Neural cell (in vitro differentiated cells): ENCODE results near the gene FRK. TPM values are rescaled to one million over a fixed set of nuclear protein-coding genes. Genes with fewer than 3 reads are reported as not detected.

Experiments used
- H2AFZ ChIP-seq: fragments of 200-600, 300-800 bp; sonication (generic), shearing (Covaris generic); 2 replicates; pipeline ENCODE4 v1.6.0; 2014; ENCODE audit warnings: low read depth, mild to moderate bottlenecking, antibody characterized with exemption, low read length, moderate library complexity
- H3F3A ChIP-seq: fragments of 200-600 bp; shearing (Covaris generic); 2 replicates; pipeline ENCODE4 v1.6.1; 2016; ENCODE audit warnings: mild to moderate bottlenecking, moderate library complexity, mixed read lengths, antibody characterized with exemption, low read length; ENCODE audit not compliant: insufficient read depth, poor library complexity, severe bottlenecking
- H3K27ac ChIP-seq: fragments of 200-600, 300-800 bp; sonication (generic), shearing (Covaris generic); 2 replicates; pipeline ENCODE4 v1.5.1; 2014; ENCODE audit warnings: mild to moderate bottlenecking, low read length, moderate library complexity
- H3K27me3 ChIP-seq: fragments of 300-800, 200-600 bp; sonication (generic), shearing (Covaris generic); 2 replicates; pipeline ENCODE4 v1.6.0; 2014; ENCODE audit warnings: mild to moderate bottlenecking, low read depth, low read length, moderate library complexity; ENCODE audit not compliant: insufficient read depth
- H3K36me3 ChIP-seq: fragments of 300-800, 200-600 bp; sonication (generic), shearing (Covaris generic); 2 replicates; pipeline ENCODE4 v1.5.1; 2014; ENCODE audit warnings: mild to moderate bottlenecking, antibody characterized with exemption, low read length, moderate library complexity; ENCODE audit not compliant: insufficient read depth
- H3K4me2 ChIP-seq: fragments of 300-800, 200-600 bp; sonication (generic), shearing (Covaris generic); 2 replicates; pipeline ENCODE4 v1.6.0; 2014; ENCODE audit warnings: mild to moderate bottlenecking, low read length
- H3K4me3 ChIP-seq: fragments of 300-800, 200-600 bp; sonication (generic), shearing (Covaris generic); 2 replicates; pipeline ENCODE4 v1.5.1; 2014; ENCODE audit warnings: mild to moderate bottlenecking, low read length, moderate library complexity
- H3K79me2 ChIP-seq: fragments of 200-600 bp; shearing (Covaris generic); replicated peaks from 2 replicates; pipeline ENCODE4 v1.6.0; 2014; ENCODE audit warnings: mild to moderate bottlenecking, low read length, moderate library complexity; ENCODE audit not compliant: insufficient read depth
- H3K9ac ChIP-seq: fragments of 300-800, 200-600 bp; sonication (generic), shearing (Covaris generic); 2 replicates; pipeline ENCODE4 v1.6.1; 2016; ENCODE audit warnings: mild to moderate bottlenecking, low read length, mixed read lengths
- H3K9me2 ChIP-seq: fragments of 200-600 bp; shearing (Covaris generic); 2 replicates; pipeline ENCODE4 v1.6.1; 2016; ENCODE audit warnings: mild to moderate bottlenecking, low read length, mixed read lengths; ENCODE audit not compliant: insufficient read depth
- H3K9me3 ChIP-seq: fragments of 200-600, 300-800 bp; sonication (generic), shearing (Covaris generic); 2 replicates; pipeline ENCODE4 v1.6.1; 2016; ENCODE audit warnings: mild to moderate bottlenecking, mixed run types, low read length, moderate library complexity, mixed read lengths
- H4K20me1 ChIP-seq: fragments of 200-600 bp; shearing (Covaris generic); 2 replicates; pipeline ENCODE4 v1.6.1; 2016; ENCODE audit warnings: mild to moderate bottlenecking, mixed run types; ENCODE audit not compliant: insufficient read depth
- CTCF ChIP-seq: fragments of 450-650 bp; IDR thresholded peaks from 2 replicates; pipeline ENCODE4 v1.5.1; 2014; ENCODE audit warnings: antibody characterized with exemption, mild to moderate bottlenecking, moderate library complexity; ENCODE audit not compliant: poor library complexity, severe bottlenecking
- EP300 ChIP-seq: fragments of 450-650 bp; conservative IDR thresholded peaks from 2 replicates; pipeline ENCODE4 v1.6.1; 2014; ENCODE audit warnings: antibody characterized with exemption, mild to moderate bottlenecking, moderate library complexity; ENCODE audit not compliant: poor library complexity, severe bottlenecking
- EZH2 ChIP-seq: fragments of 200-600, 300-800 bp; shearing (Covaris generic), sonication (generic); IDR thresholded peaks from 2 replicates; pipeline ENCODE4 v1.6.1; 2014; ENCODE audit warnings: antibody characterized with exemption, low read length, borderline replicate concordance, mild to moderate bottlenecking; ENCODE audit not compliant: insufficient read depth, poor library complexity, severe bottlenecking
- MXI1 ChIP-seq: fragments of 450-650 bp; conservative IDR thresholded peaks from 2 replicates; pipeline ENCODE4 v1.6.1; 2014; ENCODE audit warnings: antibody characterized with exemption, mild to moderate bottlenecking; ENCODE audit not compliant: poor library complexity, severe bottlenecking
- POLR2AphosphoS5 ChIP-seq: IDR thresholded peaks from 2 replicates; pipeline ENCODE4 v1.6.1; 2012
- RAD21 ChIP-seq: fragments of 450-650 bp; conservative IDR thresholded peaks from 2 replicates; pipeline ENCODE4 v1.6.1; 2014; ENCODE audit warnings: antibody characterized with exemption, mild to moderate bottlenecking, moderate library complexity
- REST ChIP-seq: IDR thresholded peaks from 2 replicates; pipeline ENCODE4 v1.6.1; 2012; ENCODE audit warnings: borderline replicate concordance
- SMC3 ChIP-seq: fragments of 450-650 bp; conservative IDR thresholded peaks from 2 replicates; pipeline ENCODE4 v1.6.1; 2014; ENCODE audit warnings: antibody characterized with exemption, mild to moderate bottlenecking, moderate library complexity; ENCODE audit not compliant: poor library complexity
- TAF1 ChIP-seq: IDR thresholded peaks from 2 replicates; pipeline ENCODE4 v1.6.1; 2012; ENCODE audit warnings: low read depth
- polyA plus RNA-seq: library from polyadenylated mRNA; depleted of rRNA; stranded (reverse); fragments of >200 nt; gene quantifications from 2 replicates; pipeline ENCODE4 v1.2.3, GENCODE V29; 2014

Gene FRK
- polyA plus RNA-seq, 1 donor from 2014 or later, result not detected

- TF ChIP-seq EZH2 (no peak), POLR2AphosphoS5 (no peak), REST (no peak), SMC3 (no peak), TAF1 (no peak), CTCF (no peak)
These were observed 31.2 kb downstream of the FRK start for GRCh38 chr6:116029535-116029934.

GRCh38 chr6:116028233-116028632 lies 32.5 kb downstream of the FRK start:
- Histone ChIP-seq H3K27me3 (no peaks in the 10 kb centered on the region), H3K9ac (no peak overlapping the region), H3K27ac (no peak overlapping the region), H3K79me2 (no peaks in the 10 kb centered on the region), H3K36me3 (no peaks in the 10 kb centered on the region), H3K4me2 (no peak overlapping the region), H3K9me2 (no peaks in the 10 kb centered on the region), H3F3A (no peaks in the 10 kb centered on the region), H2AFZ (no peak overlapping the region), H3K4me3 (no peak overlapping the region), H3K9me3 (no peaks in the 10 kb centered on the region), H4K20me1 (no peaks in the 10 kb centered on the region)
- TF ChIP-seq POLR2AphosphoS5 (no peak), SMC3 (no peak), REST (no peak), EZH2 (no peak), TAF1 (no peak), CTCF (no peak), MXI1 (no peak), RAD21 (no peak), EP300 (no peak)

More at GRCh38 chr6:116029535-116029934, 31.2 kb downstream of the FRK start:
- H2AFZ ChIP-seq, result no peak overlapping the region
- H3K9me3 ChIP-seq, result no peaks in the 10 kb centered on the region
- no peaks in the 10 kb centered on the region for H3K36me3 ChIP-seq
- H3K79me2 ChIP-seq, result no peaks in the 10 kb centered on the region
- no peak overlapping the region for H3K27ac ChIP-seq
- no peak overlapping the region for H3K9ac ChIP-seq
- no peak overlapping the region for H3K4me3 ChIP-seq
- no peaks in the 10 kb centered on the region for H3K27me3 ChIP-seq
- no peaks in the 10 kb centered on the region for H3F3A ChIP-seq
- H3K9me2 ChIP-seq, result no peaks in the 10 kb centered on the region
- H3K4me2 ChIP-seq, result no peak overlapping the region
- no peaks in the 10 kb centered on the region for H4K20me1 ChIP-seq
